GM12872 (cell line): Measurements from ENCODE around the gene CLEC11A.

Experiments
- TF ChIP-seq, protein P1 (sequence below): IDR thresholded peaks from 3 replicates; pipeline ENCODE4 v1.5.1; 2011; ENCODE audit warnings: low read depth, mild to moderate bottlenecking, low read length, moderate library complexity; ENCODE audit not compliant: insufficient read depth

The CLEC11A gene

DNA sequence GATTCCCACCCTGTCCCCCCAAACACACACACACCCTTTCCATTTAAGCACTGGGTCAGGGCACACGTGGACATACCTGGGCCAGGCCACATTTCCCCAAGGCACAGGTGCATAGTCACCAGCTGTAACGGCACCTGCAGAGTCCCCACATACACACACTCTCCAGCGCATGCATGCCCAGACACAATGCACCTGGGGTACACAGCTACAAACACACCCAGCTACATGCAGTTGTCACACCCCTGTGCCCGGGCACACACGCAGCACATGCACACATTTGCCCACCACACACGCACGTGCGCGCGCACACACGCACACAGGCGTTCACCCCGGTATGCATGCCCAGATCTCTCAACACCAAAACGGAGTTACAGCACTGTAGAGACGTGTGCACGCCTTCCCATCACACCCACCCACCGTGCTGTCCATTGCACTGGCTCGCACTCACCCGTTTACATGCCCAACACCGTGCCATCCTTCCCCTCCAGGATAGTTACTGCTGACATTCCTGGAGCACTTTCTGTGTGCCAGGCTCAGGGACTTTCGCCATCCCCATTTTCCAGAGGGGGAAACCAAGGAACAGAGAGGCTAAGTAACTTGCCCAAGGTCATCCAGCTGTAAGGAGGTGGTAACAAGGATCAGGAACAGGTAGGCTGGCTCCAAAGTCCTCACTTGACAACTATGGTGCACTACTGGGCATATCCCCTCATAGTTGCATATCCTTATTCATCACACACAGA lies 2.8 kb upstream of the CLEC11A start:
- TF ChIP-seq, protein P1, sequence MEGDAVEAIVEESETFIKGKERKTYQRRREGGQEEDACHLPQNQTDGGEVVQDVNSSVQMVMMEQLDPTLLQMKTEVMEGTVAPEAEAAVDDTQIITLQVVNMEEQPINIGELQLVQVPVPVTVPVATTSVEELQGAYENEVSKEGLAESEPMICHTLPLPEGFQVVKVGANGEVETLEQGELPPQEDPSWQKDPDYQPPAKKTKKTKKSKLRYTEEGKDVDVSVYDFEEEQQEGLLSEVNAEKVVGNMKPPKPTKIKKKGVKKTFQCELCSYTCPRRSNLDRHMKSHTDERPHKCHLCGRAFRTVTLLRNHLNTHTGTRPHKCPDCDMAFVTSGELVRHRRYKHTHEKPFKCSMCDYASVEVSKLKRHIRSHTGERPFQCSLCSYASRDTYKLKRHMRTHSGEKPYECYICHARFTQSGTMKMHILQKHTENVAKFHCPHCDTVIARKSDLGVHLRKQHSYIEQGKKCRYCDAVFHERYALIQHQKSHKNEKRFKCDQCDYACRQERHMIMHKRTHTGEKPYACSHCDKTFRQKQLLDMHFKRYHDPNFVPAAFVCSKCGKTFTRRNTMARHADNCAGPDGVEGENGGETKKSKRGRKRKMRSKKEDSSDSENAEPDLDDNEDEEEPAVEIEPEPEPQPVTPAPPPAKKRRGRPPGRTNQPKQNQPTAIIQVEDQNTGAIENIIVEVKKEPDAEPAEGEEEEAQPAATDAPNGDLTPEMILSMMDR: no peak

DNA sequence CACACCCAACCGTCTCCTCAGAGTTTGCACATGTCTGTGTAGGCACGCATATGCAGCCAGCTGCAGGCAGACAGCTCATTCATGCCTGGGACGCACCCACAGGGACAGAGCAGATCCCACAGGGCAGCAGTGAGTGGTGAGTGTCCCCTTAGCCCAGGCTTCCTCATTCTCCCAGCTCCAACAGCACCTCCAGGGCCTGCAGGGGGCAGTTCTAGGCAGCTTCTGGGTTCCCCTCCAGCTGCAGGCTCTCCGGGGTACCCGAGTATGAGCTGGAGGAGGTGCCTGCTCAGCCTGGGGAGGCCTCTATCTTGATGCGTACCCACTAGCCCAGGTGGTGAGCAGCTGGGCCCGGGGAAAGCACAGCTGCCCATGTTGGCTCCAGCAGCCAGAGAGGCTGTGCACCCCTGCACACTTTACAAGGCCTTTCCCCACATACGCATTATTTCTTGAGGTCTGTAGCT lies 2.2 kb upstream of the CLEC11A start:
- TF ChIP-seq, protein P1: no peak

DNA sequence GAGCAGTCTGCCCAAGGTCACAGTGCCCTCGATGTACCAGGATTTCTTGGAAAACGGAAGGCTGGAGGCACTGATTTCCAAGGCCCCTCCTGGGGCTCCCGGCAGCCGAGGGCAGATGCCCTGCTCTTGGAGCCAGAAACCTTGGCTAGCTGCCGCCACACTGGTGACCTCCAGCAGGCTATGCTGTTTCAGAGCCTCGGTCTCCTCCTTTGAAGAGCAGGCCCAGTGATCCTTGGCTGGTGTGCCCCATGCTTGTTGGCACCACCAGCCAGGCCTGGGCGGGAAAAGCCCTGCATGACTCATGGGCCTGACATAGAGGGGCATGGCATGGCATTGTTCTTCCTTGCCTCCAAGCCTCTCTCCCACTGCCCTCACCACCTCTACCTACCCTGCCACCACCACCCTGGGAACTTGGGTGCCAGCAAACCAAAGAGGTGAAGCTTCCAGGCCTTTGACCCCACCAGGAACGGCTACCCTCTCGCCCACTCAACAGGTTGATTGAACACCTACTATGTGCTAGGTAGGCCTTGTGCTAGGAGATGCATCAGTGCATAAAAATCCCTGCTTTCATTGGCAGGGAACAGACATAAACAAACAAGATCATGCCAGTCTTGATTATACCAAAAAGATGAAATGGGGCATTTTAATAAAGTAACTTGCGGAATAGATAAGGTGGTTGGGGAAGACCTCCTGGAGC lies 1.6 kb upstream of the CLEC11A start:
- TF ChIP-seq, protein P1: no peak

DNA sequence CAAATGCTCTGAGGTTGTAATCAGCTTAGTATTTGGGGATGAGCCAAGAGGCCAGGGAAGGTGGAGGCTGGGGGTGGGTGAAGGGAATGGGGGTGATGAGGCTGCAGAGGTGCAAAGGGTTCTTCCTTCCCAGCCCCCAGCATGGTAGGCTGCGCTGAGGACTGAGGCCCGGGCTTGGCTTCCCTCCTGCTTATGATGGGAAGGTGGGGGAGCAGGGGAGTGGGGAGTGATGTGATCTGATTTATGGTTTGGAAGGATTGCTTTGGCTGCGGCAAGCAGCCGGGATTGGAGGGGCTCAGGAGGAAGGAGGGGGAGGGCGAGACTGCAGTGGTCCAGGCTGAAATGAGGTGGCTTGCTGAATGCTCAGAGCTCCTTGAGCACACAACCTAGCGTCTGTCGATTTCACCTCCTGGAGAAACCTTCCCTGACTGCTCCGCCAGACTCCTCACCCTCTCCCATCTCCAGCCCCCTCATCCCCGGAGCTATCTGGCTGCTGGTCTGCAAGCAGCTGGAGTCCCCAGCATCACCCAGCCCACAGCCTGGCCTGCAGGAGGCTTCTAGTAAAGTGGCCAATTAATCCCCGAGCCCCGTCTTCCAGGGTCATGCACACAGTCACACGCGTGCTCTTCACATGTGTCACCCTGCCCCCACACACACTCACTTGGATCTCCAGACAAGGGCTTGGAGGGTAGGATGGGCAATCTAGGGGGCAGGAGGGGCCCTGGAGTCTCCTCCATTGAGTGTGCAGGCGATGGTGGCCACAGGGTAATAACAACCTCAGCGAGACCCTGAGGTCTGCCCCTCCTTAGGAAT lies 757 bp upstream of the CLEC11A start:
- TF ChIP-seq, protein P1: no peak

DNA sequence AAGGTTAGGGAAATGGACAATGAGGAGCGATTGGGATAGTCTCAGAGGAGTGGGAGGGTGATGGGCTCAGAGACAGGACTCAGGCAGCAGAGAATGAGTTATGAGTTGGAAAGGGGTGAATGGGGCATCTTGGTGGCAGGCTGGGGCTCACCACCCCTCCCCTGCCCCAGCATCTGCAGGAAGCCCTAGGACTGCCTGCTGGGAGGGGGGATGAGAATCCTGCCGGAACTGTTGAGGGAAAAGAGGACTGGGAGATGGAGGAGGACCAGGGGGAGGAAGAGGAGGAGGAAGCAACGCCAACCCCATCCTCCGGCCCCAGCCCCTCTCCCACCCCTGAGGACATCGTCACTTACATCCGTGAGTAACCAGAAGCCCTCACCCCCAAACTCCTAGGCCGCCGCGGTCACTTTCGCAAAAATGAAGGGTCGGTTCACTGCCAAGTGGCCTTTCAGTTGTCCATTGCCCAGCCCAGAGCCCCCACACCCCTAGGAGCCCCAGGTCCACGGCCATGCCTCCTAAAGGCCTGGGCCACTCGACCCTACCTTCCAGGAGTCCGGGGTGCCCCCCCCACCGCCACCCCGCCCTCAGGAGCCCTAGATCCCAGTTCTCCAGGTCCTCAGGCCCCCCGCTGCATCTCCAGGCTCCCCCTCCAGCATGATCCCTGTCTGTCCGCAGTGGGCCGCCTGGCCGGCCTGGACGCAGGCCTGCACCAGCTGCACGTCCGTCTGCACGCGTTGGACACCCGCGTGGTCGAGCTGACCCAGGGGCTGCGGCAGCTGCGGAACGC lies 764 bp downstream of the CLEC11A start:
- TF ChIP-seq, protein P1: no peak

DNA sequence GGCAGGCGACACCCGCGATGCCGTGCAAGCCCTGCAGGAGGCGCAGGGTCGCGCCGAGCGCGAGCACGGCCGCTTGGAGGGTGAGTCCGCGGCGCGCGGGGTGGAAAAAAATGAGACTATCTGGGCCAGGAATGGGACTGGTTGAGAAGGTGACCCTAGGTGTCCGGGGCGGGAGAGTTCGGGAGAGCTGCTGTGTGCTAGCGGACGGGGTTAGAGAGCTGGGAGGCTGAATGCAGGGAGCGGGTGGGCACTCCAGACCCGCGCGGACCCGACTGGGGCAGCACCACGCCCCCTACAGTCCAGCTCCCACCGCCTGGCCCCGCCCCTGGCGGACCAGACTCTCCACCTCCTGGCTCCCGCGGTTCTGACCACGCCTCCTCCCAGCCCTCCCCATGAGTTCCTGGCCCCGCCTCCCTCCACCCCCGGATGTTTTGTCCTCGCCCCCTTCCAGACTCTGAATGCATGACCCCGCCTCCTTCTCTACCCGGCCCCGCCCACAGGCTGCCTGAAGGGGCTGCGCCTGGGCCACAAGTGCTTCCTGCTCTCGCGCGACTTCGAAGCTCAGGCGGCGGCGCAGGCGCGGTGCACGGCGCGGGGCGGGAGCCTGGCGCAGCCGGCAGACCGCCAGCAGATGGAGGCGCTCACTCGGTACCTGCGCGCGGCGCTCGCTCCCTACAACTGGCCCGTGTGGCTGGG lies 1.5 kb downstream of the CLEC11A start:
- TF ChIP-seq, protein P1: peak; percentile 75
